K562 (cell line): Measurements from ENCODE around the gene DTNB.

Experiments used
- RCOR1 ChIP-seq, 2 experiments: IDR thresholded peaks; 2 replicates each; pipeline ENCODE4 v1.6.1; 2012; ENCODE audit warnings: low read depth in 2 of 2, low read length in 2 of 2, borderline replicate concordance in 1 of 2, improper control_type of control experiment in 1 of 2
- ZNF511 ChIP-seq: sonication (generic); formaldehyde crosslinking; IDR thresholded peaks from 2 replicates; pipeline ENCODE4 v1.8.0; 2022; ENCODE audit warnings: mild to moderate bottlenecking, missing genetic modification reagents
- ZNF609 ChIP-seq: sonication (generic); formaldehyde crosslinking; IDR thresholded peaks from 2 replicates; pipeline ENCODE4 v1.8.1; 2023; ENCODE audit warnings: missing genetic modification reagents, mild to moderate bottlenecking, borderline replicate concordance

- TF ChIP-seq RCOR1 (IDR thresholded peaks at IDR 0.05; ENCODE audit: borderline replicate concordance in 1 of 2, low read depth in 2 of 2, low read length in 2 of 2) (no peak), ZNF609 (CRISPR knock-in tag) (no peak), ZNF511 (CRISPR knock-in tag) (no peak)
Measured at GRCh38 chr2:25551316-25551715, 122.1 kb downstream of the DTNB start.
